Transverse colon (tissue), 4 donors: ENCODE results near the gene GNAI3.

Source experiments
- EP300 ChIP-seq: sonication (generic); formaldehyde crosslinking; IDR thresholded peaks from one replicate; pipeline ENCODE4 v1.6.1; 2017; ENCODE audit warnings: antibody characterized with exemption, low read depth
- POLR2A ChIP-seq: fragments of 450-650 bp; IDR thresholded peaks from one replicate; pipeline ENCODE4 v1.6.1; 2016; ENCODE audit warnings: antibody characterized with exemption, mild to moderate bottlenecking, moderate library complexity
- POLR2AphosphoS5 ChIP-seq, 3 donors: sonication (generic); formaldehyde crosslinking; IDR thresholded peaks; one replicate each; pipeline ENCODE4 v1.6.1; 2016; ENCODE audit warnings: antibody characterized with exemption in 3 of 3
- TF ChIP-seq, protein P1 (sequence below), 5 experiments: fragments of 200-600 bp in 3 of 5; fragments of 450-650 bp in 2 of 5; sonication (generic) in 3 of 5; IDR thresholded peaks; 1 replicate in 2 of 5; 2 replicates in 3 of 5; pipeline ENCODE4 v1.5.1; 2016 to 2017; ENCODE audit warnings: antibody characterized with exemption in 5 of 5, inconsistent platforms in 3 of 5, mild to moderate bottlenecking in 2 of 5, moderate library complexity in 1 of 5

DNA sequence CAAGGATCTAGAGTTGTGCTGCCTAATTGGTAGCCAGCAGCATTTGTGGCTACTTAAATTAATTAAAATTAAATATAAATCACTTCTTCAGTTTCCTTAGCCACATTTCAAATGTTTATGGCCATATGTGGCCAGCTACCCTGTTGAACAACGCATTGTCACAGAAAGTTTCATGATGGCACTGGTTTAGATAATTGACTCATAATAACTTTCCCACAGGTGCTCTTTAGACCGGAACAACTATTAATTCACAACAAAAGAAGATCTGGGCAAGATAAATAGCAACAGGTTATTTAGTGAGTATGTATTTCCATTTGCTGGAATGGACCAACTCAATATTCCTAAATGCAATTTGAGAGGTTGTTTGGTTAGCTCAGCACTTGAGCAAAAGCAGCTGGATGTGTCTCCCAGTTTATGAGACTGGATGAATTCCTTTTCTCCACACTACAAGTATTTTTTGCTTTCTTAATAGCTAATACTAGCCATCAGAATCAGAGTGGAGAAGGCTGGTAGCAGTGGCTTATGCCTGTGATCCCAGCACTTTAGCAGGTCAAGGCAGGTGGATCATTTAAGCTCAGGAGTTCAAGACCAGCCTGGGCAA lies 35.2 kb upstream of the GNAI3 start:
- TF ChIP-seq, protein P1, sequence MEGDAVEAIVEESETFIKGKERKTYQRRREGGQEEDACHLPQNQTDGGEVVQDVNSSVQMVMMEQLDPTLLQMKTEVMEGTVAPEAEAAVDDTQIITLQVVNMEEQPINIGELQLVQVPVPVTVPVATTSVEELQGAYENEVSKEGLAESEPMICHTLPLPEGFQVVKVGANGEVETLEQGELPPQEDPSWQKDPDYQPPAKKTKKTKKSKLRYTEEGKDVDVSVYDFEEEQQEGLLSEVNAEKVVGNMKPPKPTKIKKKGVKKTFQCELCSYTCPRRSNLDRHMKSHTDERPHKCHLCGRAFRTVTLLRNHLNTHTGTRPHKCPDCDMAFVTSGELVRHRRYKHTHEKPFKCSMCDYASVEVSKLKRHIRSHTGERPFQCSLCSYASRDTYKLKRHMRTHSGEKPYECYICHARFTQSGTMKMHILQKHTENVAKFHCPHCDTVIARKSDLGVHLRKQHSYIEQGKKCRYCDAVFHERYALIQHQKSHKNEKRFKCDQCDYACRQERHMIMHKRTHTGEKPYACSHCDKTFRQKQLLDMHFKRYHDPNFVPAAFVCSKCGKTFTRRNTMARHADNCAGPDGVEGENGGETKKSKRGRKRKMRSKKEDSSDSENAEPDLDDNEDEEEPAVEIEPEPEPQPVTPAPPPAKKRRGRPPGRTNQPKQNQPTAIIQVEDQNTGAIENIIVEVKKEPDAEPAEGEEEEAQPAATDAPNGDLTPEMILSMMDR (IDR thresholded peaks at IDR 0.05), result no peak
- no peak for TF ChIP-seq POLR2A
- no peak for TF ChIP-seq POLR2AphosphoS5 (IDR thresholded peaks at IDR 0.05)
- TF ChIP-seq EP300, result no peak
